Breast epithelium (tissue), 3 donors: ENCODE data around the gene HEPH.

Experiments
- POLR2A ChIP-seq: fragments of 450-650 bp; IDR thresholded peaks from one replicate; pipeline ENCODE4 v1.6.1; 2016; ENCODE audit warnings: antibody characterized with exemption, mild to moderate bottlenecking, moderate library complexity
- TF ChIP-seq, protein P1 (sequence below), 3 donors: fragments of 450-650 bp; IDR thresholded peaks; one replicate each; pipeline ENCODE4 v1.5.1; 2016 to 2017; ENCODE audit warnings: antibody characterized with exemption in 3 of 3, mild to moderate bottlenecking in 3 of 3, moderate library complexity in 3 of 3

DNA sequence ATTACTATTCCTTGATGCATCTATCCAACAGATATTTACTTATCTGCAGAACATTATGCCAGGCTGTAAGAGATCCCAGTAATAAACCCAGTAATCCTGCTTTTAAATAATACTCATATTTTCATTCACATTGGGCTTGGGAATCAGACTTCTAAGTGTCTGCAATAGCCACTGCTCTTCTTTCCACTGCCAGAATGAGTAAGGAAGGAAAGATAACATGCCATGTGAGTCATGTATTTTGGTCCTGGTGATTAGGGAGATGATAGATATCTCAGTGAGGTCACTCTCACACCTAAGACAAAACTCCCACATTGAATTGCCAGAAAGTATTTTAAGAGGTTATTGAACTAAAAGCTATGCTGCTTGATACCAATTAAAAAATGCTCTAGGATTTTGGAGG, 13.9 kb upstream of the HEPH start:
- TF ChIP-seq, protein P1, sequence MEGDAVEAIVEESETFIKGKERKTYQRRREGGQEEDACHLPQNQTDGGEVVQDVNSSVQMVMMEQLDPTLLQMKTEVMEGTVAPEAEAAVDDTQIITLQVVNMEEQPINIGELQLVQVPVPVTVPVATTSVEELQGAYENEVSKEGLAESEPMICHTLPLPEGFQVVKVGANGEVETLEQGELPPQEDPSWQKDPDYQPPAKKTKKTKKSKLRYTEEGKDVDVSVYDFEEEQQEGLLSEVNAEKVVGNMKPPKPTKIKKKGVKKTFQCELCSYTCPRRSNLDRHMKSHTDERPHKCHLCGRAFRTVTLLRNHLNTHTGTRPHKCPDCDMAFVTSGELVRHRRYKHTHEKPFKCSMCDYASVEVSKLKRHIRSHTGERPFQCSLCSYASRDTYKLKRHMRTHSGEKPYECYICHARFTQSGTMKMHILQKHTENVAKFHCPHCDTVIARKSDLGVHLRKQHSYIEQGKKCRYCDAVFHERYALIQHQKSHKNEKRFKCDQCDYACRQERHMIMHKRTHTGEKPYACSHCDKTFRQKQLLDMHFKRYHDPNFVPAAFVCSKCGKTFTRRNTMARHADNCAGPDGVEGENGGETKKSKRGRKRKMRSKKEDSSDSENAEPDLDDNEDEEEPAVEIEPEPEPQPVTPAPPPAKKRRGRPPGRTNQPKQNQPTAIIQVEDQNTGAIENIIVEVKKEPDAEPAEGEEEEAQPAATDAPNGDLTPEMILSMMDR (IDR thresholded peaks at IDR 0.05) = no peak
- no peak for TF ChIP-seq POLR2A
